Cerebellar cortex (tissue), 1 donor: ENCODE data around the gene MKNK1.
"Not testable (repeated sequence)": the region's sequence is repeated elsewhere in the genome, so short reads cannot be mapped to it uniquely, and the experiment has no call there.

ENCODE experiments used
- DNase-seq: peaks from one replicate; pipeline ENCODE4 v3.0.0-alpha.2; 2015; ENCODE audit warnings: low spot score

MKNK1 gene

GRCh38 chr1:46603858-46604549, at the start of gene MKNK1:
Gene MKNK1 (minus strand): TSS chr1:46604268. CDS start chr1:46583327, 20,941 bp downstream.
- peak; percentile 98 for DNase-seq

- DNase-seq: no peak
These were observed 49.4 kb upstream of the MKNK1 start for GRCh38 chr1:46653405-46653958.

GRCh38 chr1:46652321-46653100, 48.4 kb upstream of the MKNK1 start:
- DNase-seq: no peak

GRCh38 chr1:46651152-46651551, 47.1 kb upstream of the MKNK1 start:
- DNase-seq: not testable (repeated sequence)

GRCh38 chr1:46650491-46650890, 46.4 kb upstream of the MKNK1 start:
- no peak for DNase-seq

- DNase-seq: no peak
These were observed 45.7 kb upstream of the MKNK1 start for GRCh38 chr1:46649764-46650163.

GRCh38 chr1:46647611-46648010, 43.5 kb upstream of the MKNK1 start:
- no peak for DNase-seq

- DNase-seq: no peak
These were observed 42.8 kb upstream of the MKNK1 start for GRCh38 chr1:46646844-46647243.

- no peak for DNase-seq
These were observed 42.3 kb upstream of the MKNK1 start for GRCh38 chr1:46646331-46646730.

- no peak for DNase-seq
These were observed 41.7 kb upstream of the MKNK1 start for GRCh38 chr1:46645815-46646214.

- DNase-seq: peak; percentile 81
These were observed 39.3 kb upstream of the MKNK1 start for GRCh38 chr1:46643368-46643775.

GRCh38 chr1:46642115-46642680, 38.1 kb upstream of the MKNK1 start:
- DNase-seq: peak; percentile 64

GRCh38 chr1:46639547-46639946, 35.5 kb upstream of the MKNK1 start:
- no peak for DNase-seq

- no peak for DNase-seq
These were observed 34.9 kb upstream of the MKNK1 start for GRCh38 chr1:46638921-46639320.

- DNase-seq: peak; percentile 35
These were observed 33.5 kb upstream of the MKNK1 start for GRCh38 chr1:46637444-46638083.

GRCh38 chr1:46635205-46635604, 31.1 kb upstream of the MKNK1 start:
- no peak for DNase-seq

GRCh38 chr1:46630719-46631118, 26.7 kb upstream of the MKNK1 start:
- DNase-seq: no peak

GRCh38 chr1:46623743-46624644, 19.9 kb upstream of the MKNK1 start:
- no peak for DNase-seq

GRCh38 chr1:46622344-46622743, 18.3 kb upstream of the MKNK1 start:
- peak; percentile 88 for DNase-seq

- no peak for DNase-seq
These were observed 17.9 kb upstream of the MKNK1 start for GRCh38 chr1:46621930-46622329.

- DNase-seq: no peak
These were observed 15.7 kb upstream of the MKNK1 start for GRCh38 chr1:46619656-46620258.
